ENCODE measurements around the gene GPX4. TPM values are rescaled to one million over a fixed set of nuclear protein-coding genes. Genes with fewer than 3 reads are reported as not detected.

GPX4 gene
- total RNA-seq, 1 donor from 2014 or later, result 204 TPM

DNA sequence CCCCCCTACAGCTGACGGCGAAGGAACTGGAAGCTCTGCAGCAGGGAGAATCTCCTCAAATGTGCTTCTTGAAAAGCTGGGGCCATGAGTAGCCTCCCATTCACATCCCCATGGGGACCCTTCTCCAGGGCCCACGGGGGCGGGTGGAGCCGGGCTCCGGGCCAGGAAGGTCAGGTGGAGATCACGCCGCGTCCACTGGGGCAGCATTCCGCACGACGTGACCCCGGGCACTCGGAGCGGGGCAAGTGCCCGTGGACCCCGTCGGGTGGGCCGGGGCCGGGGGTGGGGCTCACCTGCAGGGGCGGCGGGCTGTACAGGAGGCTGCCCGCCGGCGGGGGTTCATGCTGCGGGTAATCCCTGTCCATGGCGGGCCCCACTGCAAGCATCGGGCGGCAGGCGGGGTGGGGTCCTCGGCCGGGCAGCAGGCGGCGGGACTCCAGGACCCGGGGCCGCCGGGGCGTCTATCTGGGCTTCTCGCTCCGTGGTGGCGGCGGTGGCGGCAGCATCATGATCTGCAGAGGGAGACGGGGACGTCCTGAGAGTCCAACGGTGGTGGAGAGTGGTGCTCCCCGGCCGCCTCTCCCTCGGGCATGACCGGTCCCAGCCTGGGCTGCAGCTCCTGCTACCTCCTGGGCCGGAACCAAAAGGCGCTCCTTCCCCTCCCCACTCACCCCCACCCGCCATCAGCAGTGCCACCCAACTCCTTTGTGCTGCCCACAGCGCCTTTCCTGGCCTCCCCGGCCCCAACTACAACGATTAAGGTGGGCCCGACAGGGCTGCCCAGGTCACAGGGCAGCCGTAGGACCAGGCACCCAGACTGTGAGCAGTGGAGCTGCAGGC, 50.3 kb downstream of the GPX4 start:
- H3K27ac Mint-ChIP-seq, result no peak overlapping the region
- TF ChIP-seq, protein P1, sequence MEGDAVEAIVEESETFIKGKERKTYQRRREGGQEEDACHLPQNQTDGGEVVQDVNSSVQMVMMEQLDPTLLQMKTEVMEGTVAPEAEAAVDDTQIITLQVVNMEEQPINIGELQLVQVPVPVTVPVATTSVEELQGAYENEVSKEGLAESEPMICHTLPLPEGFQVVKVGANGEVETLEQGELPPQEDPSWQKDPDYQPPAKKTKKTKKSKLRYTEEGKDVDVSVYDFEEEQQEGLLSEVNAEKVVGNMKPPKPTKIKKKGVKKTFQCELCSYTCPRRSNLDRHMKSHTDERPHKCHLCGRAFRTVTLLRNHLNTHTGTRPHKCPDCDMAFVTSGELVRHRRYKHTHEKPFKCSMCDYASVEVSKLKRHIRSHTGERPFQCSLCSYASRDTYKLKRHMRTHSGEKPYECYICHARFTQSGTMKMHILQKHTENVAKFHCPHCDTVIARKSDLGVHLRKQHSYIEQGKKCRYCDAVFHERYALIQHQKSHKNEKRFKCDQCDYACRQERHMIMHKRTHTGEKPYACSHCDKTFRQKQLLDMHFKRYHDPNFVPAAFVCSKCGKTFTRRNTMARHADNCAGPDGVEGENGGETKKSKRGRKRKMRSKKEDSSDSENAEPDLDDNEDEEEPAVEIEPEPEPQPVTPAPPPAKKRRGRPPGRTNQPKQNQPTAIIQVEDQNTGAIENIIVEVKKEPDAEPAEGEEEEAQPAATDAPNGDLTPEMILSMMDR (conservative IDR thresholded peaks at IDR 0.05), result no peak

DNA sequence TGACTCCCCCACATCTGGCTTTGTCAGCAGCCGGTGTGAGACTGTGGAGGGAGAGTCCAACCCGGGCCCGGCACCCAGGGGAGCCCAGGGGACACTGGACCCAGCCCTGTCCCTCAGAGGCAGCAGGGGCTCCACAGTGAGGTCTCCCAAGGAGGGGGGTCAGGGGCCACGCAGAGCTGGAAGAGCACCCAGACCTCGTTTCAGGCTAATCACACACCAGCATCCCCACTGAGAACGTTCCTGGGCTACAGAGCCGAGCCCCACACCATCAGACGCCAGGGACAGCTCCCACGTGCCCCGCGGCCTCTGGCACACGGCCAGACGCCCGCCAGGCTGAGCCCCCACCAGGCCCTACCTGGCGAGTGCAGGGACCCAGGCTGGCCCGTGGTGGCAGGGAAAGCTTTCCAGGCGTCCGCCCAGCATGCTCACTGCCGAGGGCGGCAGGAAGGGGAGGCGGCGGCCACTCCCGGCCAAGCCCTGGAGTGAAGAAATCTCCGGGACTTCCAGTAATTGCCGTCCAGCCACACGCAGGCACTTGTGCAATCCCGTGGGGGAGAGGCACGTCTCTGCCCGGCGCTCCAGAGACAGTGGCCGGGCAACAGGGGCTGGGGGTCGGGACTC, 51.0 kb downstream of the GPX4 start:
- Mint-ChIP-seq H3K36me3 (no peaks in the 10 kb centered on the region), H3K27ac (no peak overlapping the region), H3K4me3 (no peak overlapping the region), H3K4me1 (ENCODE audit: unreplicated experiment) (no peaks in the 10 kb centered on the region), H3K27me3 (no peaks in the 10 kb centered on the region), H3K9me3 (no peaks in the 10 kb centered on the region)
- TF ChIP-seq, protein P1 (conservative IDR thresholded peaks at IDR 0.05), result no peak
- no peak for DNase-seq (ENCODE audit: extremely low spot score, unreplicated experiment)

More for the DNA sequence above, 50.3 kb downstream of the GPX4 start:
- no peaks in the 10 kb centered on the region for H3K36me3 Mint-ChIP-seq
- H3K4me3 Mint-ChIP-seq, result no peak overlapping the region
- no peaks in the 10 kb centered on the region for H3K9me3 Mint-ChIP-seq
- H3K27me3 Mint-ChIP-seq, result no peaks in the 10 kb centered on the region
- no peak for DNase-seq (ENCODE audit: extremely low spot score, unreplicated experiment)
- no peaks in the 10 kb centered on the region for H3K4me1 Mint-ChIP-seq (ENCODE audit: unreplicated experiment)

DNA sequence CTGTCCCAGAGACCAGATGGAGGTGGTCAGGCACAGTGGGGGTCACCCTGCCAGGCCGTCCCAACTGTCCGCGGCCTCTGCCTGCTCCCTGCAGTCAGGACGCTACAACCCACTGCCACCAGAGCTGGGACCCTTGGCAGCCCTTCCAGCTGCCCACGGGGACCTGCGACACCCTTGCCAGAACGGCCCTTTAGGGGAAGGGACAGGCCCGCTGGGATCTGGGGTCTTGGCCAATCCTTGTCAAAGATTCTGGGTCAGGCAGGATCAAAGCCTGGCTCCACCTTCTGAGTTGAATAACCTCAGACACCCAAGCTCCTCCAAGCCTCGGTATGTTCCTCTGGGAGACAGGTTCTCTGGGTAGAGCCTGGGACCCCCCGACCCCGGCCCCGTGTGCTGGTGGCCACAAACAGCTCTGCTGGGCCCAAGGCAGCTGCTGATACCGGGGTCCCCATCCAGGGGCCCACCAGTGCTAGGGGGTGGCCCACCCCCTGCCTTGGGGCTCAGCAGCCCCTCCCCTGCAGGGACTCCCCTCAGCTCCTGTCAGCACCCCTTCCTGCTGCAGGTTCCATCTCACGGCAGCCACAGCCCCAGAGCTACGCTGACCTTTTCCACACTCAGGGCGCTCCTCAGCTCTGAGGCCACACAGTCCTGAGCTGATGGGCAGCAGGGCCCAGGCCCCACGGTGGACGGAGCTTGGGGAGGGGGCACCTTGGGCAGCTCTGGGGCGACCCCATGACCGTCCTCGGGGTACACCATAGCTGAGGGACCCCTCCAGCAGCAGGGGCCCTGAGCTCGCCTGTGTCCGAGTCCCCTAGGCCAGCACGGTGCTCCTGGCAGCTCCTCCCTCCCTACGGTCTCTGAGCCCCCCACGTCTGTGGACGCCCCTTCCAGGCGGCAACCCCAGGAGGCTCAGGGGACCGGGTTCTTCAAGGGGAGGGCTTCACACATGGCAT, 51.8 kb downstream of the GPX4 start:
- Mint-ChIP-seq H3K4me3 (no peak overlapping the region), H3K27me3 (no peaks in the 10 kb centered on the region), H3K9me3 (no peaks in the 10 kb centered on the region), H3K4me1 (ENCODE audit: unreplicated experiment) (no peaks in the 10 kb centered on the region), H3K27ac (no peak overlapping the region), H3K36me3 (no peaks in the 10 kb centered on the region)
- no peak for DNase-seq (ENCODE audit: extremely low spot score, unreplicated experiment)
- TF ChIP-seq, protein P1 (conservative IDR thresholded peaks at IDR 0.05), result no peak

Other genes starting within 250 kb of the GPX4 start
- gene CFD, start 244.3 kb upstream of the GPX4 start, total RNA-seq (ENCODE audit: low replicate concordance), result 5.5 and 11.3 TPM in 2 replicates
- gene MED16, start 210.8 kb upstream of the GPX4 start, total RNA-seq (ENCODE audit: low replicate concordance), result 59.6 and 74.2 TPM in 2 replicates
- gene RNU6-9, start 210.5 kb upstream of the GPX4 start, total RNA-seq (ENCODE audit: low replicate concordance), result not detected in 2 replicates
- 48.8 and 56.7 TPM in 2 replicates for gene R3HDM4, start 190.8 kb upstream of the GPX4 start, total RNA-seq (ENCODE audit: low replicate concordance)
- gene KISS1R, start 186.7 kb upstream of the GPX4 start, total RNA-seq (ENCODE audit: low replicate concordance), result 1.2 and 2.2 TPM in 2 replicates
- gene ARID3A, start 178.0 kb upstream of the GPX4 start, total RNA-seq (ENCODE audit: low replicate concordance), result 83.0 and 124 TPM in 2 replicates
- 59.5 and 65.4 TPM in 2 replicates for gene WDR18, start 119.6 kb upstream of the GPX4 start, total RNA-seq (ENCODE audit: low replicate concordance)
- gene GRIN3B, start 103.6 kb upstream of the GPX4 start, total RNA-seq (ENCODE audit: low replicate concordance), result 0.65 and 1.00 TPM in 2 replicates
- 157 and 173 TPM in 2 replicates for gene TMEM259, start 82.9 kb upstream of the GPX4 start, total RNA-seq (ENCODE audit: low replicate concordance)
- gene RNU6-2, start 82.5 kb upstream of the GPX4 start, total RNA-seq (ENCODE audit: low replicate concordance), result not detected in 2 replicates
- 276 and 279 TPM in 2 replicates for gene CNN2, start 77.4 kb upstream of the GPX4 start, total RNA-seq (ENCODE audit: low replicate concordance)
- 23.9 and 26.1 TPM in 2 replicates for gene ABCA7, start 63.9 kb upstream of the GPX4 start, total RNA-seq (ENCODE audit: low replicate concordance)
- gene ARHGAP45, start 36.8 kb upstream of the GPX4 start, total RNA-seq (ENCODE audit: low replicate concordance), result 2.6 and 4.5 TPM in 2 replicates
- gene POLR2E, start 8.6 kb upstream of the GPX4 start, total RNA-seq (ENCODE audit: low replicate concordance), result 171 and 181 TPM in 2 replicates
- gene SBNO2, start 70.3 kb downstream of the GPX4 start, total RNA-seq (ENCODE audit: low replicate concordance), result 45.5 and 60.7 TPM in 2 replicates
- 59.9 and 64.8 TPM in 2 replicates for gene STK11, start 101.8 kb downstream of the GPX4 start, total RNA-seq (ENCODE audit: low replicate concordance)
- 8.9 and 10.8 TPM in 2 replicates for gene CBARP, start 134.0 kb downstream of the GPX4 start, total RNA-seq (ENCODE audit: low replicate concordance)
- 165 and 197 TPM in 2 replicates for gene ATP5F1D, start 137.8 kb downstream of the GPX4 start, total RNA-seq (ENCODE audit: low replicate concordance)
- gene MIDN, start 144.6 kb downstream of the GPX4 start, total RNA-seq (ENCODE audit: low replicate concordance), result 122 and 127 TPM in 2 replicates
- 316 and 421 TPM in 2 replicates for gene CIRBP, start 165.3 kb downstream of the GPX4 start, total RNA-seq (ENCODE audit: low replicate concordance)
- gene FAM174C, start 171.5 kb downstream of the GPX4 start, total RNA-seq (ENCODE audit: low replicate concordance), result 30.6 and 36.4 TPM in 2 replicates
- gene EFNA2, start 181.9 kb downstream of the GPX4 start, total RNA-seq (ENCODE audit: low replicate concordance), result 5.1 and 17.6 TPM in 2 replicates

Measured in type B pancreatic cell (in vitro differentiated cells).